ENCODE measurements around the gene INO80D.
"Not testable (repeated sequence)": the region's sequence is repeated elsewhere in the genome, so short reads cannot be mapped to it uniquely, and the experiment has no call there.

INO80D gene

GRCh38 chr2:205990104-205990503, 95.9 kb downstream of the INO80D start:
- TF ChIP-seq, protein P1, sequence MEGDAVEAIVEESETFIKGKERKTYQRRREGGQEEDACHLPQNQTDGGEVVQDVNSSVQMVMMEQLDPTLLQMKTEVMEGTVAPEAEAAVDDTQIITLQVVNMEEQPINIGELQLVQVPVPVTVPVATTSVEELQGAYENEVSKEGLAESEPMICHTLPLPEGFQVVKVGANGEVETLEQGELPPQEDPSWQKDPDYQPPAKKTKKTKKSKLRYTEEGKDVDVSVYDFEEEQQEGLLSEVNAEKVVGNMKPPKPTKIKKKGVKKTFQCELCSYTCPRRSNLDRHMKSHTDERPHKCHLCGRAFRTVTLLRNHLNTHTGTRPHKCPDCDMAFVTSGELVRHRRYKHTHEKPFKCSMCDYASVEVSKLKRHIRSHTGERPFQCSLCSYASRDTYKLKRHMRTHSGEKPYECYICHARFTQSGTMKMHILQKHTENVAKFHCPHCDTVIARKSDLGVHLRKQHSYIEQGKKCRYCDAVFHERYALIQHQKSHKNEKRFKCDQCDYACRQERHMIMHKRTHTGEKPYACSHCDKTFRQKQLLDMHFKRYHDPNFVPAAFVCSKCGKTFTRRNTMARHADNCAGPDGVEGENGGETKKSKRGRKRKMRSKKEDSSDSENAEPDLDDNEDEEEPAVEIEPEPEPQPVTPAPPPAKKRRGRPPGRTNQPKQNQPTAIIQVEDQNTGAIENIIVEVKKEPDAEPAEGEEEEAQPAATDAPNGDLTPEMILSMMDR (IDR thresholded peaks at IDR 0.05; ENCODE audit: poor library complexity, severe bottlenecking): no peak
- Histone ChIP-seq H3K4me1 (ENCODE audit: insufficient read depth, poor library complexity, severe bottlenecking) (no peaks in the 10 kb centered on the region), H3K27ac (ENCODE audit: poor library complexity, severe bottlenecking) (no peak overlapping the region), H3K36me3 (ENCODE audit: low read depth) (peaks cover 5% of the 10 kb centered on the region), H3K9me3 (ENCODE audit: severe bottlenecking) (no peaks in the 10 kb centered on the region), H3K4me3 (ENCODE audit: severe bottlenecking) (no peak overlapping the region), H3K27me3 (ENCODE audit: insufficient read depth, poor library complexity, severe bottlenecking) (no peaks in the 10 kb centered on the region)
- DNase-seq (ENCODE audit: low spot score) (no peak), ATAC-seq (ENCODE audit: low read depth) (no peak; the same call in 2 of the 3 replicates)

DNA sequence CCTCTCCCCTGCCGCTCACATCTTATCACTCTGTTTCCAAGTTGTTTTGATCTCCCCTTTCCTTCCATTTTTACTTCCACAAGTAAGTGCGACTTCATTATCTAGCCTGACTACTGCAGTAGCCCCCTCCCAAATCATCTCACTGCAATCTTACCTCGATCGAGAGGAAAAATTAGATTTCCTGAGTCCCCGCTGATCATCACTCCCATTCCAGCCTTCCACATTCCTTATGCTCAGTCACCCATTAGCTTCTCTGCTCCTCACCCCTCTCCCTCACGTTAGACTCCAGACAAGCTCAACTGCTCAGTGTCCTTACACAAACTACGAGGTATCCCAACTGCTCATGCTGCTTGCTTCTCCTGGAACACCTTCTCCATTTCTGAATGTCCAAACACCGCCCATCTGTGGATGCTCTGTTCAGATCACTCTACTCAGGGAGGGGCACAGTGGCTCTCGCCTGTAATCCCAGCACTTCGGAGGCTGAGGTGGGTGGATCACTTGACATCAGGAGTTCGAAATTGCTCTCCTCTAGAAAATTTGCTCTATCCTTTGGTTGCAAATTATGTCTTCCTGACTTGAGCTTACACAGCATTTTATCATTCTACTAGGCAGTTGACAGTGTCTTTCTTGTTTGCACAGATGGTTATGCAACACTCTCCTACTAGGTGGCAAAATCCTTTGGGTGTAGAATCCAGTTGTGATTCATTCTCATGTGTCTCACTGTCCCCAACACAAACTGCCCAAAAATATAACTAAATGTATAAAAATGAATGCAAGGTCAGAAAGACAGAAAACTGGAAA, 96.5 kb downstream of the INO80D start:
- Histone ChIP-seq H3K36me3 (ENCODE audit: low read depth) (peaks cover 2% of the 10 kb centered on the region; the same call in 1 of the 2 replicates), H3K4me3 (ENCODE audit: severe bottlenecking) (no peak overlapping the region), H3K27ac (ENCODE audit: poor library complexity, severe bottlenecking) (no peak overlapping the region), H3K27me3 (ENCODE audit: insufficient read depth, poor library complexity, severe bottlenecking) (no peaks in the 10 kb centered on the region), H3K4me1 (ENCODE audit: insufficient read depth, poor library complexity, severe bottlenecking) (no peaks in the 10 kb centered on the region), H3K9me3 (ENCODE audit: severe bottlenecking) (no peaks in the 10 kb centered on the region)
- DNase-seq (ENCODE audit: low spot score) (no peak), ATAC-seq (ENCODE audit: low read depth) (no peak)
- TF ChIP-seq, protein P1 (IDR thresholded peaks at IDR 0.05; ENCODE audit: poor library complexity, severe bottlenecking): no peak

- H3K36me3 ChIP-seq (ENCODE audit: low read depth); H3K27me3 ChIP-seq (ENCODE audit: insufficient read depth, poor library complexity, severe bottlenecking); H3K4me3 ChIP-seq (ENCODE audit: severe bottlenecking); DNase-seq (ENCODE audit: low spot score); H3K27ac ChIP-seq (ENCODE audit: poor library complexity, severe bottlenecking); H3K9me3 ChIP-seq (ENCODE audit: severe bottlenecking); H3K4me1 ChIP-seq (ENCODE audit: insufficient read depth, poor library complexity, severe bottlenecking); ATAC-seq (ENCODE audit: low read depth): not testable (repeated sequence)
Measured at GRCh38 chr2:205988681-205989080, 97.3 kb downstream of the INO80D start.

GRCh38 chr2:205988274-205988673, 97.7 kb downstream of the INO80D start:
- peaks cover under 1% of the 10 kb centered on the region; the same call in 1 of the 2 replicates for H3K36me3 ChIP-seq (ENCODE audit: low read depth)
- no peaks in the 10 kb centered on the region for H3K27me3 ChIP-seq (ENCODE audit: insufficient read depth, poor library complexity, severe bottlenecking)
- no peaks in the 10 kb centered on the region for H3K4me1 ChIP-seq (ENCODE audit: insufficient read depth, poor library complexity, severe bottlenecking)
- no peak overlapping the region for H3K4me3 ChIP-seq (ENCODE audit: severe bottlenecking)
- no peak overlapping the region for H3K27ac ChIP-seq (ENCODE audit: poor library complexity, severe bottlenecking)
- ATAC-seq (ENCODE audit: low read depth) (no peak), DNase-seq (ENCODE audit: low spot score) (no peak)
- H3K9me3 ChIP-seq (ENCODE audit: severe bottlenecking): no peaks in the 10 kb centered on the region
- TF ChIP-seq, protein P1 (IDR thresholded peaks at IDR 0.05; ENCODE audit: poor library complexity, severe bottlenecking): no peak

GRCh38 chr2:205986334-205986733, 99.6 kb downstream of the INO80D start:
- H3K4me1 ChIP-seq (ENCODE audit: insufficient read depth, poor library complexity, severe bottlenecking); H3K4me3 ChIP-seq (ENCODE audit: severe bottlenecking); DNase-seq (ENCODE audit: low spot score); H3K9me3 ChIP-seq (ENCODE audit: severe bottlenecking); H3K27ac ChIP-seq (ENCODE audit: poor library complexity, severe bottlenecking); H3K36me3 ChIP-seq (ENCODE audit: low read depth); H3K27me3 ChIP-seq (ENCODE audit: insufficient read depth, poor library complexity, severe bottlenecking); ATAC-seq (ENCODE audit: low read depth): not testable (repeated sequence)

DNA sequence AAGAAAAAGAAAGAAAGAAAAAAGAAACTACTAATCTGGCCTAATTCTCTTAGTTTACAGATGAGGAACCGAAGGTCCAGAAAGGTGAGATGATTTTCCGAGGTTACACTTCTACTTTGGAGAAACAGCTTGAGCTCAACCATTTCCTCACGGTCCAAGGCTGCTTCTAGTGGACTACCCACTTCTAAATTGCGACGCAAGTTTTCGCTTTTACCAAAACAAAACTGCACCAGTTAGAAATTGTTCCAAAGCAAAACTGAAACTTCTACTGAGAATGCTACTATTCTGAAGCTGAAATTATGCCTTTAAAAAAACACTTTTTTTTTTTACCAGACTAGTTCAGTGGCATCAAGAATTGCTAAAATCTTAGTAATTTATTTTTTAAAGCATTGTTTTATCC, 101.6 kb downstream of the INO80D start:
- Histone ChIP-seq H3K27ac (ENCODE audit: poor library complexity, severe bottlenecking) (no peak overlapping the region), H3K27me3 (ENCODE audit: insufficient read depth, poor library complexity, severe bottlenecking) (no peaks in the 10 kb centered on the region), H3K9me3 (ENCODE audit: severe bottlenecking) (no peaks in the 10 kb centered on the region), H3K36me3 (ENCODE audit: low read depth) (no peaks in the 10 kb centered on the region), H3K4me3 (ENCODE audit: severe bottlenecking) (no peak overlapping the region), H3K4me1 (ENCODE audit: insufficient read depth, poor library complexity, severe bottlenecking) (no peaks in the 10 kb centered on the region)
- TF ChIP-seq, protein P1 (IDR thresholded peaks at IDR 0.05; ENCODE audit: poor library complexity, severe bottlenecking): no peak
- DNase-seq (ENCODE audit: low spot score) (no peak), ATAC-seq (ENCODE audit: low read depth) (no peak)

All from RWPE2 (cell line).